ENCODE data around the gene ADAMTS7. TPM values are rescaled to one million over a fixed set of nuclear protein-coding genes. Genes with fewer than 3 reads are reported as not detected.
"Not testable (repeated sequence)": the region's sequence is repeated elsewhere in the genome, so short reads cannot be mapped to it uniquely, and the experiment has no call there.

The ADAMTS7 gene
- polyA plus RNA-seq, 1 experiment, result 5.0 TPM

DNA sequence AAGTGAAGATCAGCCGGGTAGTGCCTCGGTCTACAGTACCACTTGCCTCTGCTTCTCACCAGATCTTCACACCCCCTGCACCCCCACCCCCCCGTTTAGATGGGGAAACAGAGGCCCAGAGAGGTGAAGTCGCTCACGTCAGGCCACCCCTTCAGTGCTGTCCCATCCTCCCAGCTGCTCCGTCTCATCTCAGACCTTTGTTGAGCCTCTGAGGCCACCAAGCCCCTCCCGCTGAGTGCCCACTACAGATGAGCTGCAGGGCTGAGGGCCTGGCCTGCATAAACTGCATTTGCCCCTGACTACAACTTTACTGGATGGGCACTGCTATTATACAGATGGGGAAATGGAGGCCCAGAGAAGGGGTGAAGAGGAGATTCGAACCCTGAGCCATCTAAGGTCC, 35.8 kb downstream of the ADAMTS7 start:
- Histone ChIP-seq H3K9me3 (ENCODE audit: control insufficient read depth, insufficient read depth, low read length) (no peaks in the 10 kb centered on the region), H3K4me3 (ENCODE audit: low read depth, low read length) (no peak overlapping the region), H3K27ac (ENCODE audit: low read depth, low read length) (no peak overlapping the region), H3K27me3 (ENCODE audit: control insufficient read depth, insufficient read depth, low read length) (no peaks in the 10 kb centered on the region)
- ChIA-PET CTCF (no interaction called here), POLR2A (interaction anchor here (0.7 to 1.8 kb wide), 2 partner anchors 10 to 797 kb away, joined by 5 to 6 read pairs; no protein-coding TSS in a partner anchor)
- TF ChIP-seq, protein P1, sequence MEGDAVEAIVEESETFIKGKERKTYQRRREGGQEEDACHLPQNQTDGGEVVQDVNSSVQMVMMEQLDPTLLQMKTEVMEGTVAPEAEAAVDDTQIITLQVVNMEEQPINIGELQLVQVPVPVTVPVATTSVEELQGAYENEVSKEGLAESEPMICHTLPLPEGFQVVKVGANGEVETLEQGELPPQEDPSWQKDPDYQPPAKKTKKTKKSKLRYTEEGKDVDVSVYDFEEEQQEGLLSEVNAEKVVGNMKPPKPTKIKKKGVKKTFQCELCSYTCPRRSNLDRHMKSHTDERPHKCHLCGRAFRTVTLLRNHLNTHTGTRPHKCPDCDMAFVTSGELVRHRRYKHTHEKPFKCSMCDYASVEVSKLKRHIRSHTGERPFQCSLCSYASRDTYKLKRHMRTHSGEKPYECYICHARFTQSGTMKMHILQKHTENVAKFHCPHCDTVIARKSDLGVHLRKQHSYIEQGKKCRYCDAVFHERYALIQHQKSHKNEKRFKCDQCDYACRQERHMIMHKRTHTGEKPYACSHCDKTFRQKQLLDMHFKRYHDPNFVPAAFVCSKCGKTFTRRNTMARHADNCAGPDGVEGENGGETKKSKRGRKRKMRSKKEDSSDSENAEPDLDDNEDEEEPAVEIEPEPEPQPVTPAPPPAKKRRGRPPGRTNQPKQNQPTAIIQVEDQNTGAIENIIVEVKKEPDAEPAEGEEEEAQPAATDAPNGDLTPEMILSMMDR (IDR thresholded peaks at IDR 0.05; ENCODE audit: low read depth, low read length), result no peak
- DNase-seq (ENCODE audit: low read depth, low spot score), result no peak

DNA sequence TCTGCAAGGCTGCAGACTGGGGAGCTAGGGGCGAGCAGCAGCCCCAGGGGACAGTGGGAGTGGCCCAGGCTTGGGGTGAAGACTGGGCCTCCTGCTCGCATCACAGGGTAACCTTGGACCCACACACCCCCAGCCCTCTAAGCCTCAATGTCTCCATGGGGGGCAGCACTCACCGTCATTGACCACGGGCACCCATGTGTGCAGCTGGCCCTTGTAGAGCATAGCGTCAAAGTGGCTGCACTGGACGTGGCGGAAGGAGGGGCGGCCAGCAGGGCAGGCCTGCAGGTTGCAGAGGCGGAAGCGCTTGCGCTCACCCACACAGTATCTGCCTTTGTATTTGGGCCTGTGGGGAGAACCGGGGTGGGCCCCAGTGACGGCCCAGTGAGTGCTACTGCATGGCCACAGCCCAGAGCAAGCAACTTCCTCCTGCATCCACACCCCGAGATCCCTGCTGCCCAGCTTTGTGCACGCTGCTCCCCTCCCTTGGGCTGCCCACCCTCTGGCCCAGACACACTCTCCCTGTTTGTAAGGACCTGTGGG, 36.7 kb downstream of the ADAMTS7 start:
- CTCF ChIA-PET; H3K9me3 ChIP-seq (ENCODE audit: control insufficient read depth, insufficient read depth, low read length); H3K4me3 ChIP-seq (ENCODE audit: low read depth, low read length); H3K27ac ChIP-seq (ENCODE audit: low read depth, low read length); H3K27me3 ChIP-seq (ENCODE audit: control insufficient read depth, insufficient read depth, low read length); DNase-seq (ENCODE audit: low read depth, low spot score): not testable (repeated sequence)
- POLR2A ChIA-PET, result interaction anchor here (1.8 kb wide), 1 partner anchor 796 kb away, joined by 5 read pairs; no protein-coding TSS in a partner anchor

- H3K4me3 ChIP-seq (ENCODE audit: low read depth, low read length); H3K9me3 ChIP-seq (ENCODE audit: control insufficient read depth, insufficient read depth, low read length); H3K27ac ChIP-seq (ENCODE audit: low read depth, low read length); CTCF ChIA-PET; H3K27me3 ChIP-seq (ENCODE audit: control insufficient read depth, insufficient read depth, low read length); DNase-seq (ENCODE audit: low read depth, low spot score): not testable (repeated sequence)
- POLR2A ChIA-PET, result interaction anchor here (1.8 kb wide), 1 partner anchor 796 kb away, joined by 5 read pairs; no protein-coding TSS in a partner anchor
Measured at GRCh38 chr15:78773765-78774450, 37.4 kb downstream of the ADAMTS7 start.

- TF ChIP-seq, protein P1 (IDR thresholded peaks at IDR 0.05; ENCODE audit: low read depth, low read length), result no peak
- CTCF ChIA-PET, result no interaction called here
- H3K27ac ChIP-seq (ENCODE audit: low read depth, low read length), result no peak overlapping the region
- no peak overlapping the region for H3K4me3 ChIP-seq (ENCODE audit: low read depth, low read length)
- H3K9me3 ChIP-seq (ENCODE audit: control insufficient read depth, insufficient read depth, low read length), result no peaks in the 10 kb centered on the region
- DNase-seq (ENCODE audit: low read depth, low spot score), result no peak
- H3K27me3 ChIP-seq (ENCODE audit: control insufficient read depth, insufficient read depth, low read length), result no peaks in the 10 kb centered on the region
- POLR2A ChIA-PET, result no interaction called here
Measured at GRCh38 chr15:78772738-78773137, 38.5 kb downstream of the ADAMTS7 start.

- DNase-seq (ENCODE audit: low read depth, low spot score); H3K27ac ChIP-seq (ENCODE audit: low read depth, low read length); POLR2A ChIA-PET; CTCF ChIA-PET; H3K4me3 ChIP-seq (ENCODE audit: low read depth, low read length); H3K27me3 ChIP-seq (ENCODE audit: control insufficient read depth, insufficient read depth, low read length); H3K9me3 ChIP-seq (ENCODE audit: control insufficient read depth, insufficient read depth, low read length): not testable (repeated sequence)
Measured at GRCh38 chr15:78771436-78772000, 39.7 kb downstream of the ADAMTS7 start.

DNA sequence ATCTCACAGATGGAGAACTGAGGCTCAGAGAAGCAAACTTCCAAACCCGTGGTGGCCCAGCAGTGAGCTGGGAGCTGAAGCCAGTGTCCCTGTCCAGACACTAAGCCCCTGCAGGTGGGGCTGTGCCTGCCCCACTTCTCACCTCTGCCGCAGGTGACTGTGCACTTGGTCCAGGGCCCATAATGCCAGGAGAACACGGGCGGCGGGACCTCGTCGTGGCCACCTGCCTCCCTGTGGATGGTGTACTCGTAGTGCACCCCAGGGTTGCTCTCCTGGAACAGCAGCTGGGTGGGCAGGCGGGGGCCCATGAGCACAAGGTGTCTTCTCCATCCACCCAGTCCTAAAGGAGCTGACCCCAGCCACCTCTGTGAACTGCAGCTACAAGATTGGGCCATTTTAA, 40.2 kb downstream of the ADAMTS7 start:
- H3K27ac ChIP-seq (ENCODE audit: low read depth, low read length); POLR2A ChIA-PET; CTCF ChIA-PET; H3K27me3 ChIP-seq (ENCODE audit: control insufficient read depth, insufficient read depth, low read length); H3K9me3 ChIP-seq (ENCODE audit: control insufficient read depth, insufficient read depth, low read length); DNase-seq (ENCODE audit: low read depth, low spot score); H3K4me3 ChIP-seq (ENCODE audit: low read depth, low read length): not testable (repeated sequence)

DNA sequence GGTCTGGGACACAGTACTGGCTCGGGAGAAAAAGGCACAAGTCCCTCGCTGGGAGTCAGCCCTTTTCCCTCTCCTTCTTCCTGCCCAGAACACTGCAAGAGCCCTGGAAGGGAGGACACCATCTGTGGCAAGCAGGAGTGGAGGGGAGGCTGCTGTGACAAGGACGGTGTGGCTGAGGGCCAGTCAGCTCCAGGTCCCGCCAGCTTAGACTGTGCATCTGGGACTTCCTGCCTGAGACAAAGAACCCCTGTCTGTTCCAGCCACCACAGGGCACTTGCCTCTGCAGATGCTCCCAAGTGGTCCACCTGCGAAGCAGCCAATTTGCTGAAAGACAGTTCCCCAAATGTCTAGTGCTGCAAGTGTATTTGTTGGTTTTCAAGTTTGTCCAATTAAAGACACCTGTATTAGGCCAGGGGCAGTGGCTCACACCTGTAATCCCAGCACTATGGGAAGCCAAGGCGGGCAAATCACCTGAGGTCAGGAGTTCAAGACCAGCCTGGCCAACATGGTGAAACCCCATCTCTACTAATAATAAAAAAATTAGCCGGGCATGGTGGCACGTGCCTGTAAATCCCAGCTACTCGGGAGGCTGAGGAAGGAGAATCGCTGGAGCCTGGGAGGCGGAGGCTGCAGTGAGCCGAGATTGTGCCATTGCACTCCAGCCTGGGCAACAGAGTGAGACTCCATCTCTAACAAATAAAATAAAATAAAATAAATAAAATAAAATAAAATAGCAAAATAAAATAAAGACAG, 41.6 kb downstream of the ADAMTS7 start:
- H3K9me3 ChIP-seq (ENCODE audit: control insufficient read depth, insufficient read depth, low read length); H3K4me3 ChIP-seq (ENCODE audit: low read depth, low read length); H3K27ac ChIP-seq (ENCODE audit: low read depth, low read length); H3K27me3 ChIP-seq (ENCODE audit: control insufficient read depth, insufficient read depth, low read length); POLR2A ChIA-PET; DNase-seq (ENCODE audit: low read depth, low spot score): not testable (repeated sequence)
- CTCF ChIA-PET, result interaction anchor here (0.8 kb wide), 1 partner anchor 38 kb away, joined by 3 read pairs; no protein-coding TSS in a partner anchor

All from AG04450 (cell line).